ENCODE measurements around the gene GRIK3. TPM values are rescaled to one million over a fixed set of nuclear protein-coding genes. Genes with fewer than 3 reads are reported as not detected.

The GRIK3 gene
- total and polyA plus RNA-seq, 11 donors = 0.06 to 1.6 (median 0.29) TPM

DNA sequence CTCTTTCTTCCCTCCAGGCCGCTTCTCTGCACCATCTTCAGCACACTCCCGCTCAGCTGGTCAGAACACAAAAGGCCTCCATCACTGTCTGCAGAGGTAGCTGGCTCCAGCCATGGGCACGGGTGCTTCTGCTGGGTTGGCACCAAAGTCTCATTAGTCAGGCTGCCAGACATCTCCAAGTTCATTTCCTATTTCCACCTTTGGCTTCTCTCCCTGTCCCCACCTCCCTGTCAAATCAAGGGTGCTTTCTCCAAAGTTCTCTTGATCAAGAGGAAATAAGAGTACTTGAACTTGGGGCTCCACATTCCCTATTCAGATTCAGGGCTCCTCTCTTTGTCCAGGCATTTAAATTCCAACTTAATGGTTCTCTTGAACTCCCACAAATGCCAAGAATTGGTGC is 33.9 kb upstream of the GRIK3 start:
- no peak for ATAC-seq
- TF ChIP-seq CTCF (IDR thresholded peaks at IDR 0.05) (no peak), POLR2A (IDR thresholded peaks at IDR 0.05) (no peak)

DNA sequence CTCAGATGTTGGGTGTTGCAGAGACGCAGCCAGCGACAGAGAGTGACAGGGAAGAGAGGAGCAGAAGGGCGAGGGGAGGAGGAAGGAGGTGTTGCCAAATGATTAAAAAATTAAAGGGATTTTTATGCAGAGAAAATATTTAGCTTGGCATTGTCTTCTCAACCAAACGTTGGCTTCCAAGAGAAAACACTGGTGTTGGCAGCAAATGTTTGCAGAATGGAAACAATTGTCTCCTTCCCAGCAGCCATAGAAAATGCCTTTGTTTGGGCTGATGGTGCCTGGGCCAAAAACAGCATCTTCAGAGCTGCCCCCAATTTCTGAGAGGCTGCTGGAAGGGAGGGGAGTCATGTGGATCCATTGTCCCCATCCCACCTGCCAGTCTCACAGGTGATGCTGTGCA is 29.7 kb upstream of the GRIK3 start:
- H3K36me3 ChIP-seq = no peaks in the 10 kb centered on the region
- no peak overlapping the region for H3K4me3 ChIP-seq
- no peak for ATAC-seq
- 46 to 56% (median 52%) methylated on average over 4 of the region's 4 CpGs for WGBS, 4 donors
- TF ChIP-seq POLR2A (IDR thresholded peaks at IDR 0.05) = no peak
- TF ChIP-seq CTCF (IDR thresholded peaks at IDR 0.05) = no peak
- H3K27me3 ChIP-seq = peaks cover 0 to 32% (median 0%) of the 10 kb centered on the region in 9 donors
- H3K27ac ChIP-seq = no peak overlapping the region
- no peaks in the 10 kb centered on the region for H3K4me1 ChIP-seq
- H3K9me3 ChIP-seq = no peaks in the 10 kb centered on the region
- intact Hi-C loops (cut with DNase I) = no loop called here
- DNase-seq = no peak

More for the DNA sequence above, 33.9 kb upstream of the GRIK3 start:
- no peak for DNase-seq
- no peak overlapping the region for H3K4me3 ChIP-seq
- peaks cover 0 to 11% (median 0%) of the 10 kb centered on the region in 12 donors for H3K4me1 ChIP-seq
- H3K27ac ChIP-seq = no peak overlapping the region
- intact Hi-C loops (cut with DNase I) = no loop called here
- H3K27me3 ChIP-seq = peaks cover 0 to 42% (median 0%) of the 10 kb centered on the region in 9 donors
- H3K36me3 ChIP-seq = no peaks in the 10 kb centered on the region
- no peaks in the 10 kb centered on the region for H3K9me3 ChIP-seq
- 72 to 87% (median 78%) methylated on average over 3 of the region's 3 CpGs for WGBS, 4 donors

DNA sequence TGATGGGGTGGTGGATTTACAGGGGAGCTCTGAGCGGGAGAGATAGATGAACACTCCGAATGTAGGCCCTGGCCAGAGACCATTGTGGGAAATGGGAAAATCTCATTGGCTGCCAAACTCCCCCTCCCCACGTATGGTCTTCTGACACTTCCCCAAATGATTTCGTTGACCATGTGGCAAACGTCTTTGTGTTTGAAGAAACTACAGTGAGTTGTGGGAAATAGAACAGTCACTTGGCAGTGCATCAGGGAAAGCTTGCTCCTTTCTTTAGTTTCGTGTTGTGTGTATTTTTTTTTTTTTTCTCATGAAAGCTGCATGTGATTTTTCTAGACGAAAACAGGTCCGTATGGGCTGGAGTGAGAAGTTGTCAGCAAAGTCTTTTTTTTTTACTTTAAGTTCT is 25.0 kb upstream of the GRIK3 start:
- H3K4me1 ChIP-seq = no peaks in the 10 kb centered on the region
- 58 to 66% (median 59%) methylated on average over 8 of the region's 8 CpGs for WGBS, 4 donors
- H3K27me3 ChIP-seq = peaks cover 0 to 16% (median 0%) of the 10 kb centered on the region in 9 donors
- H3K4me3 ChIP-seq = no peak overlapping the region
- no peak for ATAC-seq
- no peak overlapping the region for H3K27ac ChIP-seq
- intact Hi-C loops (cut with DNase I) = no loop called here
- no peak for TF ChIP-seq CTCF (IDR thresholded peaks at IDR 0.05)
- no peak for TF ChIP-seq POLR2A (IDR thresholded peaks at IDR 0.05)
- H3K36me3 ChIP-seq = no peaks in the 10 kb centered on the region
- DNase-seq = no peak
- no peaks in the 10 kb centered on the region for H3K9me3 ChIP-seq

DNA sequence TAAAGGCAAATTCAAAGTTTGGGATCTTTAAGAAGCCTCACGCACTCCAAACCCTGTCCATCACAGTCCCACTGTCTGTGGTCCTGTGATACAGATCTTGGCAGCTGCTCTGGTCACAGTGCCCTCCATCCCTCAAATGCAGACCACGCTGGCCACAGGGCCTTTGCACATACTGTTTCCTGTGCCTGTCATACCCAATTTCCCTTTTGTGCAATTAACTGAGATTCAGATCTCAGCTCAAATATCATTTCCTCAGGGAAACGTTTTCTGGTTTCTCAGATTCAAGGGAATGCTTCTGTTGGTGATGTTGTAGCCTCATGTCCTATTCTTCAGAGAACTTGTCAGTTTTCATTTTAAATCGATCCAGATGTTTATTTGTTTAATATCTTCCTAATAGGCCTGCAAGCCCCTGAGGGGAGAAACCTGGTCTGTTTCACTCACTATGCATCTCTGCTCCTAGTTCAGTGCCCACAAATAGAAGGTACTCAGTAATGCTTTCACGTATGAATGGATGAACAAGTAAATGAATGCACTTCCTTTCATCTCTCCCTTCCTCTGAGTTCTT is 24.2 kb upstream of the GRIK3 start:
- H3K4me1 ChIP-seq = no peaks in the 10 kb centered on the region
- H3K9me3 ChIP-seq = no peaks in the 10 kb centered on the region
- peaks cover 0 to 12% (median 0%) of the 10 kb centered on the region in 9 donors for H3K27me3 ChIP-seq
- H3K27ac ChIP-seq = no peak overlapping the region
- 72 to 79% (median 76%) methylated on average over 5 of the region's 5 CpGs for WGBS, 4 donors
- ATAC-seq (no peak), DNase-seq (no peak)
- H3K4me3 ChIP-seq = no peak overlapping the region
- TF ChIP-seq POLR2A (IDR thresholded peaks at IDR 0.05) = no peak
- no peak for TF ChIP-seq CTCF (IDR thresholded peaks at IDR 0.05)
- no peaks in the 10 kb centered on the region for H3K36me3 ChIP-seq
- intact Hi-C loops (cut with DNase I) = no loop called here
